ENCODE data around the gene ISM1. TPM values are rescaled to one million over a fixed set of nuclear protein-coding genes. Genes with fewer than 3 reads are reported as not detected.

Gene ISM1
- total and polyA plus RNA-seq, 2 of the 13 experiments (the other 11 are each of a cell fraction or from before 2014, with no cell fraction given), result 0.40 to 1.4 TPM

GRCh38 chr20:13220194-13220903 lies 725 bp upstream of the ISM1 start (continued):
- TF ChIP-seq ARID4A (CRISPR knock-in tag; IDR thresholded peaks at IDR 0.05; ENCODE audit: borderline replicate concordance) (peak; percentile 43; the same call in 1 of the 2 replicates), ZNF205 (CRISPR knock-in tag; IDR thresholded peaks at IDR 0.05) (no peak), MLXIP (CRISPR knock-in tag; IDR thresholded peaks at IDR 0.05; ENCODE audit: borderline replicate concordance) (peak; percentile 71; the same call in 1 of the 2 replicates), KDM4B (CRISPR knock-in tag; IDR thresholded peaks at IDR 0.05) (peak; percentile 12; the same call in 1 of the 2 replicates), ZNF607 (CRISPR knock-in tag; IDR thresholded peaks at IDR 0.05; ENCODE audit: borderline replicate concordance) (peak; percentile 74), ZNF256 (CRISPR knock-in tag; conservative IDR thresholded peaks at IDR 0.05) (peak; percentile 76; the same call in 1 of the 2 replicates), HOMEZ (CRISPR knock-in tag; IDR thresholded peaks at IDR 0.05; ENCODE audit: low read depth) (no peak), NFRKB (IDR thresholded peaks at IDR 0.05) (no peak), ZNF562 (CRISPR knock-in tag; IDR thresholded peaks at IDR 0.05; ENCODE audit: borderline replicate concordance) (no peak), ZNF343 (CRISPR knock-in tag; IDR thresholded peaks at IDR 0.05) (peak; percentile 82), FLYWCH1 (CRISPR knock-in tag; IDR thresholded peaks at IDR 0.05) (peak; percentile 29; the same call in 1 of the 2 replicates), ZSCAN9 (CRISPR knock-in tag; IDR thresholded peaks at IDR 0.05; ENCODE audit: borderline replicate concordance) (peak; percentile 62; the same call in 1 of the 2 replicates)

Data from HepG2 (cell line).